IMR-90 (cell line): ENCODE measurements around the gene FAM76A.

Source experiments
- CEBPB ChIP-seq: IDR thresholded peaks from 2 replicates; pipeline ENCODE4 v1.6.1; 2012; ENCODE audit warnings: low read depth, low read length, improper control_type of control experiment
- MAFK ChIP-seq: IDR thresholded peaks from 2 replicates; pipeline ENCODE4 v1.6.1; 2012; ENCODE audit warnings: low read depth, low read length, improper control_type of control experiment
- MXI1 ChIP-seq: IDR thresholded peaks from 2 replicates; pipeline ENCODE4 v1.6.1; 2012; ENCODE audit warnings: low read depth, mild to moderate bottlenecking, low read length, moderate library complexity, borderline replicate concordance
- POLR2A ChIP-seq: IDR thresholded peaks from 2 replicates; pipeline ENCODE4 v1.6.1; 2012; ENCODE audit warnings: mild to moderate bottlenecking, low read depth, low read length
- RAD21 ChIP-seq: IDR thresholded peaks from 2 replicates; pipeline ENCODE4 v1.6.1; 2012; ENCODE audit warnings: low read length, improper control_type of control experiment
- RCOR1 ChIP-seq: IDR thresholded peaks from 2 replicates; pipeline ENCODE4 v1.6.1; 2012; ENCODE audit warnings: mild to moderate bottlenecking, low read length, improper control_type of control experiment; ENCODE audit not compliant: insufficient replicate concordance
- RFX5 ChIP-seq: IDR thresholded peaks from 2 replicates; pipeline ENCODE4 v1.8.0; 2012; ENCODE audit warnings: low read depth, mild to moderate bottlenecking, low read length, moderate library complexity
- TF ChIP-seq, protein P1 (sequence below): conservative IDR thresholded peaks from 2 replicates; pipeline ENCODE4 v1.5.1; 2012; ENCODE audit warnings: mild to moderate bottlenecking, low read depth, low read length, improper control_type of control experiment
- TF ChIP-seq, protein P2 (sequence below): fragments of 150-350 bp; IDR thresholded peaks from 2 replicates; pipeline ENCODE4 v1.6.1; 2016; ENCODE audit warnings: low read depth, mild to moderate bottlenecking, low read length, moderate library complexity, borderline replicate concordance
- TF ChIP-seq, protein P3 (sequence below): fragments of 150-350 bp; IDR thresholded peaks from 2 replicates; pipeline ENCODE4 v1.6.1; 2017; ENCODE audit warnings: mild to moderate bottlenecking, antibody characterized with exemption, low read length, low read depth

DNA sequence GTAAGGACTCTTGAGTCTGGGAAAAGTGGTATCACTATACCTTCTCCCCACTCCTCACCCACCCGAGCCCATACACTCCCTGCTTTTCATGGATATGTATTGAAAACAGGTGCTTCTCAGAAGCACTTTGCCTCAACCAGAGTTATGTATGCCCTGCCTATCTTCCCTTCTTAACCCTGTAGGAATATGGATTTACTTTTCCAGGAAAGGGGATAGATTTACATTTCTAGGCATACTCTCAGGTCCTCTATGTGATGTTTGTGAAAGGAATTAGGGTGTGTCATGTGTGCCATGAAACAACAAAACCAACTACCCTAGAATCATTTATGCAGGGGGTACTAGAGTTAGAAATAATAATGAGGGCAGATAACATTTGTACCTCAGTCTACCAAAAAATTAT is 36.3 kb downstream of the FAM76A start:
- TF ChIP-seq RAD21 (no peak), MXI1 (no peak), RFX5 (no peak), CEBPB (no peak), POLR2A (no peak), MAFK (no peak), RCOR1 (no peak)
- TF ChIP-seq, protein P1, sequence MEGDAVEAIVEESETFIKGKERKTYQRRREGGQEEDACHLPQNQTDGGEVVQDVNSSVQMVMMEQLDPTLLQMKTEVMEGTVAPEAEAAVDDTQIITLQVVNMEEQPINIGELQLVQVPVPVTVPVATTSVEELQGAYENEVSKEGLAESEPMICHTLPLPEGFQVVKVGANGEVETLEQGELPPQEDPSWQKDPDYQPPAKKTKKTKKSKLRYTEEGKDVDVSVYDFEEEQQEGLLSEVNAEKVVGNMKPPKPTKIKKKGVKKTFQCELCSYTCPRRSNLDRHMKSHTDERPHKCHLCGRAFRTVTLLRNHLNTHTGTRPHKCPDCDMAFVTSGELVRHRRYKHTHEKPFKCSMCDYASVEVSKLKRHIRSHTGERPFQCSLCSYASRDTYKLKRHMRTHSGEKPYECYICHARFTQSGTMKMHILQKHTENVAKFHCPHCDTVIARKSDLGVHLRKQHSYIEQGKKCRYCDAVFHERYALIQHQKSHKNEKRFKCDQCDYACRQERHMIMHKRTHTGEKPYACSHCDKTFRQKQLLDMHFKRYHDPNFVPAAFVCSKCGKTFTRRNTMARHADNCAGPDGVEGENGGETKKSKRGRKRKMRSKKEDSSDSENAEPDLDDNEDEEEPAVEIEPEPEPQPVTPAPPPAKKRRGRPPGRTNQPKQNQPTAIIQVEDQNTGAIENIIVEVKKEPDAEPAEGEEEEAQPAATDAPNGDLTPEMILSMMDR: no peak
- TF ChIP-seq, protein P2, sequence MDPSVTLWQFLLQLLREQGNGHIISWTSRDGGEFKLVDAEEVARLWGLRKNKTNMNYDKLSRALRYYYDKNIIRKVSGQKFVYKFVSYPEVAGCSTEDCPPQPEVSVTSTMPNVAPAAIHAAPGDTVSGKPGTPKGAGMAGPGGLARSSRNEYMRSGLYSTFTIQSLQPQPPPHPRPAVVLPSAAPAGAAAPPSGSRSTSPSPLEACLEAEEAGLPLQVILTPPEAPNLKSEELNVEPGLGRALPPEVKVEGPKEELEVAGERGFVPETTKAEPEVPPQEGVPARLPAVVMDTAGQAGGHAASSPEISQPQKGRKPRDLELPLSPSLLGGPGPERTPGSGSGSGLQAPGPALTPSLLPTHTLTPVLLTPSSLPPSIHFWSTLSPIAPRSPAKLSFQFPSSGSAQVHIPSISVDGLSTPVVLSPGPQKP: no peak
- TF ChIP-seq, protein P3, sequence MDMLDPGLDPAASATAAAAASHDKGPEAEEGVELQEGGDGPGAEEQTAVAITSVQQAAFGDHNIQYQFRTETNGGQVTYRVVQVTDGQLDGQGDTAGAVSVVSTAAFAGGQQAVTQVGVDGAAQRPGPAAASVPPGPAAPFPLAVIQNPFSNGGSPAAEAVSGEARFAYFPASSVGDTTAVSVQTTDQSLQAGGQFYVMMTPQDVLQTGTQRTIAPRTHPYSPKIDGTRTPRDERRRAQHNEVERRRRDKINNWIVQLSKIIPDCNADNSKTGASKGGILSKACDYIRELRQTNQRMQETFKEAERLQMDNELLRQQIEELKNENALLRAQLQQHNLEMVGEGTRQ: no peak
